Posterior cingulate gyrus (tissue), 11 donors: Measurements from ENCODE around the gene ALOX12.
A peak's percentile ranks its signal among the peaks of the same experiment; 100 is the strongest.

Experiments
- DNase-seq, 10 donors: peaks; one replicate each; pipeline versions ENCODE4 v3.0.0 to v3.0.0-alpha.2; 2020 to 2021; ENCODE audit warnings: mixed read lengths in 3 of 10
- intact Hi-C: fragments of 100-400 bp; cut with DNase I; formaldehyde crosslinking; loops from one replicate; pipeline ENCODE4 v1.15.1; 2023

The ALOX12 gene

GRCh38 chr17:7019839-7020519 is 24.1 kb downstream of the ALOX12 start:
- intact Hi-C loops, result loop anchor here (5.0 kb wide), 2 partner anchors 108 to 178 kb away; no protein-coding TSS in a partner anchor
- DNase-seq, result peak in 5 of 10 donors; percentile 45 to 90 (median 77)

- DNase-seq, result peak in 2 of 10 donors; percentile 29 to 63
- intact Hi-C loops, result loop anchor here (5.0 kb wide), 2 partner anchors 109 to 179 kb away; no protein-coding TSS in a partner anchor
Measured at GRCh38 chr17:7020894-7021664, 25.2 kb downstream of the ALOX12 start.

- intact Hi-C loops, result loop anchor here (5.0 kb wide), 2 partner anchors 110 to 180 kb away; no protein-coding TSS in a partner anchor
- peak in 9 of 10 donors; percentile 52 to 96 (median 69) for DNase-seq
Measured at GRCh38 chr17:7021993-7022778, 26.3 kb downstream of the ALOX12 start.

- peak in 2 of 10 donors; percentile 68 to 77 for DNase-seq
- intact Hi-C loops, result loop anchor here (5.0 kb wide), 2 partner anchors 111 to 181 kb away; no protein-coding TSS in a partner anchor
Measured at GRCh38 chr17:7022781-7023571, 27.1 kb downstream of the ALOX12 start, which contains the start of gene BCL6B. Gene BCL6B, plus strand, starts transcription at chr17:7023050. Its CDS starts 622 bp downstream, at chr17:7023672.

GRCh38 chr17:7023576-7024401 is 27.9 kb downstream of the ALOX12 start:
- DNase-seq, result peak in 8 of 10 donors; percentile 65 to 96 (median 76)
- intact Hi-C loops, result loop anchor here (5.0 kb wide), 2 partner anchors 111 to 181 kb away; no protein-coding TSS in a partner anchor

- intact Hi-C loops, result loop anchor here (5.0 kb wide), 2 partner anchors 112 to 182 kb away; no protein-coding TSS in a partner anchor
- peak in 1 of 10 donors; percentile 80 for DNase-seq
Measured at GRCh38 chr17:7024402-7024785, 28.5 kb downstream of the ALOX12 start.

- intact Hi-C loops, result no loop called here
Measured at GRCh38 chr17:7025245-7025644, 29.4 kb downstream of the ALOX12 start.

GRCh38 chr17:7026471-7027115 is 30.7 kb downstream of the ALOX12 start:
- peak in 2 of 10 donors; percentile 48 to 59 for DNase-seq
- intact Hi-C loops, result no loop called here

More at GRCh38 chr17:7025245-7025644, 29.4 kb downstream of the ALOX12 start:
- no peak for DNase-seq

- intact Hi-C loops, result no loop called here
- peak in 3 of 10 donors; percentile 45 to 68 (median 61) for DNase-seq
Measured at GRCh38 chr17:7027335-7027734, 31.5 kb downstream of the ALOX12 start.

- intact Hi-C loops, result no loop called here
- DNase-seq, result no peak
Measured at GRCh38 chr17:7029096-7029495, 33.2 kb downstream of the ALOX12 start.

- intact Hi-C loops, result no loop called here
- peak in 2 of 10 donors; percentile 21 to 32 for DNase-seq
Measured at GRCh38 chr17:7029659-7030058, 33.8 kb downstream of the ALOX12 start.

- peak in 1 of 10 donors; percentile 1 for DNase-seq
- intact Hi-C loops, result no loop called here
Measured at GRCh38 chr17:7034955-7035590, 39.2 kb downstream of the ALOX12 start.

- intact Hi-C loops, result no loop called here
Measured at GRCh38 chr17:7035591-7036368, 39.9 kb downstream of the ALOX12 start, which contains the start of gene SLC16A13. Gene SLC16A13, plus strand, starts transcription at chr17:7036015. Its CDS starts 368 bp downstream, at chr17:7036383.

GRCh38 chr17:7038025-7038862 is 42.4 kb downstream of the ALOX12 start:
- peak in 2 of 10 donors; percentile 60 to 77 for DNase-seq
- intact Hi-C loops, result no loop called here

More at GRCh38 chr17:7035591-7036368, 39.9 kb downstream of the ALOX12 start, which contains the start of gene SLC16A13:
- DNase-seq, result peak; percentile 77 to 99 (median 95)

GRCh38 chr17:7039832-7040231 is 44.0 kb downstream of the ALOX12 start:
- intact Hi-C loops, result no loop called here

More at GRCh38 chr17:7039832-7040231, 44.0 kb downstream of the ALOX12 start:
- DNase-seq, result peak in 1 of 10 donors; percentile 25
